Activated T-cell treated with anti-CD3 and anti-CD28 coated beads for 24 hours (primary cell): Measurements from ENCODE around the gene FBXL2.
"Not testable (repeated sequence)": the region's sequence is repeated elsewhere in the genome, so short reads cannot be mapped to it uniquely, and the experiment has no call there.

Experiments used
- DNase-seq: peaks from one replicate; pipeline ENCODE4 v3.0.0-alpha.2; 2020; ENCODE audit warnings: low read depth

The FBXL2 gene

GRCh38 chr3:33386631-33387030 is 109.4 kb downstream of the FBXL2 start:
- DNase-seq = no peak

GRCh38 chr3:33388374-33389100 is 111.3 kb downstream of the FBXL2 start:
- no peak for DNase-seq

- no peak for DNase-seq
Observed at GRCh38 chr3:33389908-33390307, 112.7 kb downstream of the FBXL2 start.

- DNase-seq = no peak
Observed at GRCh38 chr3:33391255-33391995, 114.2 kb downstream of the FBXL2 start.

- no peak for DNase-seq
Observed at GRCh38 chr3:33392144-33392543, 114.9 kb downstream of the FBXL2 start.

- DNase-seq = no peak
Observed at GRCh38 chr3:33392703-33393125, 115.5 kb downstream of the FBXL2 start.

GRCh38 chr3:33394403-33395054 is 117.3 kb downstream of the FBXL2 start:
- DNase-seq = no peak

GRCh38 chr3:33395900-33396299 is 118.7 kb downstream of the FBXL2 start:
- no peak for DNase-seq

GRCh38 chr3:33398410-33398809 is 121.2 kb downstream of the FBXL2 start:
- no peak for DNase-seq

GRCh38 chr3:33401781-33402180 is 124.5 kb downstream of the FBXL2 start:
- no peak for DNase-seq

GRCh38 chr3:33402936-33403335 is 125.7 kb downstream of the FBXL2 start:
- no peak for DNase-seq

- DNase-seq = no peak
Observed at GRCh38 chr3:33403756-33404155, 126.5 kb downstream of the FBXL2 start.

- not testable (repeated sequence) for DNase-seq
Observed at GRCh38 chr3:33410816-33411215, 133.6 kb downstream of the FBXL2 start.

- DNase-seq = no peak
Observed at GRCh38 chr3:33417066-33417673, 139.9 kb downstream of the FBXL2 start.

- no peak for DNase-seq
Observed at GRCh38 chr3:33419948-33420347, 142.7 kb downstream of the FBXL2 start.

GRCh38 chr3:33420966-33421365 is 143.7 kb downstream of the FBXL2 start:
- no peak for DNase-seq

- DNase-seq = no peak
Observed at GRCh38 chr3:33424606-33425452, 147.6 kb downstream of the FBXL2 start.

- no peak for DNase-seq
Observed at GRCh38 chr3:33425453-33425852, 148.2 kb downstream of the FBXL2 start.

GRCh38 chr3:33426068-33426467 is 148.8 kb downstream of the FBXL2 start:
- no peak for DNase-seq

- DNase-seq = no peak
Observed at GRCh38 chr3:33426630-33427317, 149.5 kb downstream of the FBXL2 start.

- DNase-seq = no peak
Observed at GRCh38 chr3:33428734-33429133, 151.5 kb downstream of the FBXL2 start.
